Adrenal gland (tissue), 12 donors: ENCODE measurements around the gene MFSD11. TPM values are rescaled to one million over a fixed set of nuclear protein-coding genes. Genes with fewer than 3 reads are reported as not detected.
A peak's percentile ranks its signal among the peaks of the same experiment; 100 is the strongest.

Source experiments
- DNase-seq, 7 donors: peaks; one replicate each; pipeline ENCODE4 v3.0.0-alpha.2; 2019 to 2020
- H3K27ac ChIP-seq, 5 donors: fragments of 200-600 bp; sonication (generic) in 4 of 5; 1 replicate in 3 of 5; 2 replicates in 2 of 5; pipeline versions ENCODE4 v1.5.1 to v1.8.0; 2016 to 2020; ENCODE audit warnings: mild to moderate bottlenecking in 1 of 5
- H3K27me3 ChIP-seq: fragments of 200-600 bp; 2 replicates; pipeline ENCODE4 v1.8.0; 2021
- H3K36me3 ChIP-seq, 2 donors: fragments of 200-600 bp; replicated peaks in 1 of 2; 1 replicate in 1 of 2; 2 replicates in 1 of 2; pipeline versions ENCODE4 v1.5.1 to v1.8.0; 2018 to 2022
- H3K4me1 ChIP-seq, 2 donors: fragments of 200-600 bp; replicated peaks in 1 of 2; 1 replicate in 1 of 2; 2 replicates in 1 of 2; pipeline versions ENCODE4 v1.5.1 to v1.8.0; 2018 to 2021
- H3K4me3 ChIP-seq, 4 donors: fragments of 200-600 bp; sonication (generic) in 3 of 4; one replicate each; pipeline ENCODE4 v1.5.1; 2016 to 2018
- H3K9me3 ChIP-seq, 3 donors: fragments of 200-600 bp; sonication (generic) in 1 of 3; replicated peaks in 1 of 3; 1 replicate in 2 of 3; 2 replicates in 1 of 3; pipeline versions ENCODE4 v1.5.1 to v1.8.0; 2016 to 2021
- POLR2A ChIP-seq, 2 donors: fragments of 450-650 bp; IDR thresholded peaks; one replicate each; pipeline ENCODE4 v1.6.1; 2017; ENCODE audit warnings: antibody characterized with exemption in 2 of 2, mild to moderate bottlenecking in 2 of 2, moderate library complexity in 1 of 2
- WGBS, 4 donors: extraction: QIAGEN DNeasy Blood & Tissue Kit in 2 of 4; methylation state at CpG; one replicate each; pipeline versions ENCODE4 v1.1.5 to v1.1.7; 2013 to 2017; 5-methylcytosine and 5-hydroxymethylcytosine counted together
- intact Hi-C, 2 donors: fragments of 100-400 bp; cut with DNase I; formaldehyde crosslinking; loops; one replicate each; pipeline versions ENCODE4 v1.14.1 to v1.15.0; 2022 to 2023
- polyA plus RNA-seq, 3 donors: library from polyadenylated mRNA; stranded (reverse); fragments of 200-250 nt in 2 of 3; fragments of 350-450 nt in 1 of 3; fragmentation: Illumina TruSeq in 1 of 3; extraction: RNeasy Lipid Tissue Mini Kit (QIAGEN cat#74804) in 1 of 3; gene quantifications; one replicate each; pipeline ENCODE4 v1.2.3, GENCODE V29; 2013 to 2014
- total RNA-seq, 9 donors: library from RNA; depleted of rRNA in 4 of 9; stranded (reverse); fragments of >200 nt in 4 of 9; fragments of 120-200 nt in 1 of 9; fragmentation: NEBNext Ultra II Directional in 1 of 9; extraction: Animal tissue kit (Norgen Biotek cat#: 25700) in 1 of 9; gene quantifications; one replicate each; pipeline versions ENCODE4 v1.1.0 to v1.2.4, GENCODE V29; 2013 to 2023
- TF ChIP-seq, protein P1 (sequence below), 6 experiments: fragments of 450-650 bp in 4 of 6; fragments of 200-600 bp in 2 of 6; sonication (generic) in 1 of 6; IDR thresholded peaks; 1 replicate in 5 of 6; 2 replicates in 1 of 6; pipeline versions ENCODE4 v1.5.1 to v1.8.0; 2016 to 2021; ENCODE audit warnings: antibody characterized with exemption in 6 of 6, mild to moderate bottlenecking in 2 of 6, moderate library complexity in 1 of 6
- donor health status: healthy with polysubstance abuse.
- donor health status: Bipolar disorder and iron deficiency.
- donor health status: DM: yes; HTN: yes; CAD: no.
- donor health status: DM: no; HTN: no; CAD: no.
- donor health status: DM: no; HTN: no; CAD: no.
- donor health status: DM: yes; HTN: yes; CAD: no.

MFSD11 gene
- total and polyA plus RNA-seq, 12 donors = 9.4 to 50.0 (median 29.9) TPM

DNA sequence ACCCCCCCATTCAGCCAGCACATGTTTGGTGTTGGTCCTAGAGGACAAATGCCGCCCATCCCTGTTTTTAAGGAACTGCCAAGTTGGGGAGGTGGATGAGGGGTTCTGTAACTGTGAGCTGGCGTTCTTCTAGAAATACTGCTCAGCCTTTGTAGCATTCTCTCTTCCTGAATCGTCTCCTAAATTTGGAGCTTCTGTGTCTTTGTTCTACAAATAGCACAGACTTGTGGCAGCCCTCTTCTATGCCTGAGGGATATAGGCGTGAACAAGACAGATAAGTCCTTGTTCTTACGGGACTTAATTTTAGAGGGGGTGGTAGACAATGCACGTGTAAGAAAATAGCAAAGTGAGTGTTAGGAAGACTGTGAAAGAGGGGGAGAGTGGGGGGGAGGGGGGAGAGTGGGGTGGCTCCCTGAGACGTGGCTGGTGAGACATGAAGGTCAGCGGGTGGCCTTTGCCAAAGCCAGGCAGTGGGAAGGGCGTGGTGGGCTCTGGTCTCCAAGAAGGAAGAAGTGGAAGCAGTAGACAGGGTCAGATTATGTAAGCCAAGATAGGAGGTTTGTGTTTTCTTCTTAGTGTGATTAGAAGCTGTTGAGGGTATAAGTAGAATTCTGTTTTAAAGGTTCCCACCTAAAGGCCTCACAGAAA is 9.9 kb downstream of the MFSD11 start:
- Histone ChIP-seq H3K27ac (no peak overlapping the region), H3K36me3 (peaks cover 0 to 36% of the 10 kb centered on the region in 2 donors), H3K4me1 (no peaks in the 10 kb centered on the region), H3K9me3 (no peaks in the 10 kb centered on the region), H3K27me3 (no peaks in the 10 kb centered on the region), H3K4me3 (no peak overlapping the region)
- intact Hi-C loops = no loop called here
- peak in 1 of 7 donors; percentile 45 for DNase-seq
- TF ChIP-seq, protein P1, sequence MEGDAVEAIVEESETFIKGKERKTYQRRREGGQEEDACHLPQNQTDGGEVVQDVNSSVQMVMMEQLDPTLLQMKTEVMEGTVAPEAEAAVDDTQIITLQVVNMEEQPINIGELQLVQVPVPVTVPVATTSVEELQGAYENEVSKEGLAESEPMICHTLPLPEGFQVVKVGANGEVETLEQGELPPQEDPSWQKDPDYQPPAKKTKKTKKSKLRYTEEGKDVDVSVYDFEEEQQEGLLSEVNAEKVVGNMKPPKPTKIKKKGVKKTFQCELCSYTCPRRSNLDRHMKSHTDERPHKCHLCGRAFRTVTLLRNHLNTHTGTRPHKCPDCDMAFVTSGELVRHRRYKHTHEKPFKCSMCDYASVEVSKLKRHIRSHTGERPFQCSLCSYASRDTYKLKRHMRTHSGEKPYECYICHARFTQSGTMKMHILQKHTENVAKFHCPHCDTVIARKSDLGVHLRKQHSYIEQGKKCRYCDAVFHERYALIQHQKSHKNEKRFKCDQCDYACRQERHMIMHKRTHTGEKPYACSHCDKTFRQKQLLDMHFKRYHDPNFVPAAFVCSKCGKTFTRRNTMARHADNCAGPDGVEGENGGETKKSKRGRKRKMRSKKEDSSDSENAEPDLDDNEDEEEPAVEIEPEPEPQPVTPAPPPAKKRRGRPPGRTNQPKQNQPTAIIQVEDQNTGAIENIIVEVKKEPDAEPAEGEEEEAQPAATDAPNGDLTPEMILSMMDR (IDR thresholded peaks at IDR 0.05) = no peak
- TF ChIP-seq POLR2A (IDR thresholded peaks at IDR 0.05) = no peak
- 75 to 82% (median 79%) methylated on average over 9 of the region's 9 CpGs for WGBS, 4 donors

DNA sequence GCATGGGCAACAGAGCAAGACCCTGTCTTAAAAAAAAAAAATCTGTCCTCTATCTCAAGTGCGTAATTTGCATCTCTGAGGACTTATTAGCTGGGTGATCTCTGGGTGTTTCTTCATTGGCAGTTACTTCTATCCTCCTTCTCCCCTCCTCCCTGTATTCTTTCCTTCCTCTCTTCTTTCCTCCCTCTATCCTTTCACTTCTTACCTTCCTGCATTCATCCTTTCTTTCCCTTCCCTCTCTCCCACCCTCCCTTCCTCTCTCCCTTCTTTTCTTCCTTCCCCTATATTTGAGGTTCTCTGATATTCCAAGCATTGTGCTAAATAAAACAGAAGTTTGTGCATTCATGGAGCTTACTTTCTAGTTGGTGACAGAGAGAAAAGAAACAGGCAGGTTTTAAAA is 10.7 kb downstream of the MFSD11 start:
- no peak overlapping the region for H3K27ac ChIP-seq
- no peaks in the 10 kb centered on the region for H3K27me3 ChIP-seq
- H3K4me3 ChIP-seq = no peak overlapping the region
- WGBS, 4 donors = 97 to 100% (median 98%) methylated on average over 1 of the region's 1 CpG
- no peaks in the 10 kb centered on the region for H3K9me3 ChIP-seq
- TF ChIP-seq POLR2A (IDR thresholded peaks at IDR 0.05) = no peak
- TF ChIP-seq, protein P1 (IDR thresholded peaks at IDR 0.05) = no peak
- intact Hi-C loops = no loop called here
- no peak for DNase-seq
- peaks cover 0 to 31% of the 10 kb centered on the region in 2 donors for H3K36me3 ChIP-seq
- H3K4me1 ChIP-seq = no peaks in the 10 kb centered on the region

DNA sequence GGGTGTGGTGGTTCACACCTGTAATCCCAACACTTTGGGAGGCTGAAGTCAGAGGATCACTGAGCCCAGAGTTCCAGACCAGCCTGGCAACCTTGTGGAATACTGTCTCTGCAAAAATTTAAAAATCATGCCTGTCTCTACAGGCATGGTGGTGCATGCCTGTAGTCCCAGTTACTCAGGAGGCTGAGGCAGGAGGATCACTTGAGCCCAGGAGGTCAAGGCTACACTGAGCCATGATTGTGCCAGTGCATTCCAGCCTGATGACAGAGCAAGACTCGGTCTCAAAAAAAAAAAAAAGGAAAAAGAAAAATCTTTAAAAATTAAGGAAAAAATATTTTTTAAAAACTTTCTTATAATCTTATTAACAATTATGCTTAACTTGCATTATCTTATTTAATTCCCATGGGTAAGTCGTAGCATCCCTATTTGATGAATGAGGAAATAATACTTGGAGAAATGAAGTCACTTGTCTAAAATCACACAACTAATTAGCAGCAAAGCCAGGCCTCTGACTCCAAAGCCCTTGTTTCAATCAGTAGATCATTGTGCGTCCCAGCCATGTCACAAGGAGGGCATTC is 13.6 kb downstream of the MFSD11 start:
- Histone ChIP-seq H3K27me3 (no peaks in the 10 kb centered on the region), H3K27ac (no peak overlapping the region), H3K9me3 (no peaks in the 10 kb centered on the region), H3K4me3 (no peak overlapping the region), H3K36me3 (peaks cover 0 to 11% of the 10 kb centered on the region in 2 donors), H3K4me1 (no peaks in the 10 kb centered on the region)
- TF ChIP-seq, protein P1 (IDR thresholded peaks at IDR 0.05) = no peak
- TF ChIP-seq POLR2A (IDR thresholded peaks at IDR 0.05) = no peak
- intact Hi-C loops = no loop called here
- peak in 3 of 7 donors; percentile 44 to 54 (median 50) for DNase-seq
- 64 to 67% (median 65%) methylated on average over 3 of the region's 3 CpGs for WGBS, 4 donors

DNA sequence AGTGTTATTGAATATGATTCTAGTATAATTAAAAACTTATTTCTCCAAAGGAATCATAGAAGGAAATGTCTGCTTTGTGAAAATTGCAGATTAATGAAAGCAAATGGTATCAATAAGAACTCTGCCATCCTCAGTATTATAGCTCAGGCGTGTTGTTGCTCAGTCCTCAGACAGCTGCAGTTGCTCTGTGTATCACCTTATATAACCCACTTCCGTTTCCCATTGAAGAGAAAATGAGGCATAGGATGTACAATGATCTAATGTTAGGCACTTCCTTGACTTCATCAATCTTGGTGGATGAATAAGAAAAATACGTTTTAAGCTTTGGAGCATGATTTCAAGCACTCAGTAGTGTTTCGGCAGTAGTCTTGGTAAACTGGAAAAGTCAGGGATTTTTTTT is 14.1 kb downstream of the MFSD11 start:
- Histone ChIP-seq H3K9me3 (no peaks in the 10 kb centered on the region), H3K27me3 (no peaks in the 10 kb centered on the region), H3K36me3 (peaks cover 0 to 11% of the 10 kb centered on the region in 2 donors), H3K4me3 (no peak overlapping the region), H3K27ac (no peak overlapping the region), H3K4me1 (no peaks in the 10 kb centered on the region)
- no peak for DNase-seq
- WGBS, 4 donors = 82 to 86% (median 84%) methylated on average over 4 of the region's 4 CpGs
- TF ChIP-seq, protein P1 (IDR thresholded peaks at IDR 0.05) = no peak
- TF ChIP-seq POLR2A (IDR thresholded peaks at IDR 0.05) = no peak
- intact Hi-C loops = no loop called here
